ENCODE results near the gene FHOD3. TPM values are rescaled to one million over a fixed set of nuclear protein-coding genes. Genes with fewer than 3 reads are reported as not detected.
A peak's percentile ranks its signal among the peaks of the same experiment; 100 is the strongest.

Gene FHOD3
- total RNA-seq, 1 donor from 2014 or later = 5.6 TPM

DNA sequence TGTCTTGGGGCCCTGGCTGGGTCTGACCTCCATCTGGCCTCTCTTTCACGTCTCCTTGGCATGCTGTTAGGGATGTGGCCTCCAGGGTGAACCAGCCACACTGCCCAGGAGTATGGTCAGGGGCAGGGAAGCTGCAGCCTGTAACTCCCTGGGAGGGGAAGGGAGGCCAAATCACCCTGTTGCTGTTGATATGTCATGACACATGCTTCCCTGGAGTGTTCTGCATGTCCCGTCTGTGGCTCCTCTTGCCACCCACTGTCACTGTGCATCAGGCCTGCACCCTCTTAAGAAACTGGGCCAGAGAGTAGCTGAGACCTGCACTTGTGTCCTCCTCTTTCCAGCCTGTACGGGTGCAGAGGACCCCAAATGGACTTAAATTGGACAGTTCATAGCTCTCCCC lies 221.3 kb downstream of the FHOD3 start:
- TF ChIP-seq POLR2A (IDR thresholded peaks at IDR 0.05) = no peak
- TF ChIP-seq, protein P1, sequence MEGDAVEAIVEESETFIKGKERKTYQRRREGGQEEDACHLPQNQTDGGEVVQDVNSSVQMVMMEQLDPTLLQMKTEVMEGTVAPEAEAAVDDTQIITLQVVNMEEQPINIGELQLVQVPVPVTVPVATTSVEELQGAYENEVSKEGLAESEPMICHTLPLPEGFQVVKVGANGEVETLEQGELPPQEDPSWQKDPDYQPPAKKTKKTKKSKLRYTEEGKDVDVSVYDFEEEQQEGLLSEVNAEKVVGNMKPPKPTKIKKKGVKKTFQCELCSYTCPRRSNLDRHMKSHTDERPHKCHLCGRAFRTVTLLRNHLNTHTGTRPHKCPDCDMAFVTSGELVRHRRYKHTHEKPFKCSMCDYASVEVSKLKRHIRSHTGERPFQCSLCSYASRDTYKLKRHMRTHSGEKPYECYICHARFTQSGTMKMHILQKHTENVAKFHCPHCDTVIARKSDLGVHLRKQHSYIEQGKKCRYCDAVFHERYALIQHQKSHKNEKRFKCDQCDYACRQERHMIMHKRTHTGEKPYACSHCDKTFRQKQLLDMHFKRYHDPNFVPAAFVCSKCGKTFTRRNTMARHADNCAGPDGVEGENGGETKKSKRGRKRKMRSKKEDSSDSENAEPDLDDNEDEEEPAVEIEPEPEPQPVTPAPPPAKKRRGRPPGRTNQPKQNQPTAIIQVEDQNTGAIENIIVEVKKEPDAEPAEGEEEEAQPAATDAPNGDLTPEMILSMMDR (IDR thresholded peaks at IDR 0.05) = no peak
- no peak for TF ChIP-seq POLR2AphosphoS5 (IDR thresholded peaks at IDR 0.05; ENCODE audit: insufficient read depth in 1 of 2, low read depth in 1 of 2)

DNA sequence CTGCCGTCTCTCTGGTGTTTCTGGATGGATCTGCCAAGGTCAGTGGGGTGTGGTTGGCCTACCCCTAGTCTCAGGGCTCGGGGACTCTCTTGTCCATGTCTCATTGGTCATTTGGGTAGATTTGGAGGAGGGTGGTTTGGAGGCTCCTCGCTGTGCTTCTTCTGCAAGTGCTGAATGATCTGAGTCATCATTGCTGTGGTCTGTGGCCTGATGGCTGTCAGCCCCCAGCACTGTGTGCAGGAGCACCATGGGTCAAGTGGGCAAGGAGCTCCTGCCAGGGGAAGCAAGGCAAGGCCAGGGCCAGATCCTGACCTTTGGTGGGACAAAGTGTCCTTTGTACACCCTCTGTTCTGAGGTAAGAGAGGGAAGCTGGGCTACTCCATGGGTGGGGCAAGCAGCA lies 221.8 kb downstream of the FHOD3 start:
- intact Hi-C loops (cut with DNase I) = no loop called here
- H3K9me3 ChIP-seq = no peaks in the 10 kb centered on the region
- H3K27me3 ChIP-seq = no peaks in the 10 kb centered on the region
- TF ChIP-seq POLR2AphosphoS5 (IDR thresholded peaks at IDR 0.05; ENCODE audit: insufficient read depth in 1 of 2, low read depth in 1 of 2) = no peak
- TF ChIP-seq, protein P1 (IDR thresholded peaks at IDR 0.05) = no peak
- no peaks in the 10 kb centered on the region for H3K36me3 ChIP-seq
- no peak overlapping the region for H3K4me3 ChIP-seq
- no peaks in the 10 kb centered on the region for H3K4me1 ChIP-seq
- no peak for DNase-seq (ENCODE audit: extremely low spot score in 2 of 2)
- H3K27ac ChIP-seq = no peak overlapping the region

More for the DNA sequence above, 221.3 kb downstream of the FHOD3 start:
- intact Hi-C loops (cut with DNase I) = no loop called here
- Histone ChIP-seq H3K27me3 (no peaks in the 10 kb centered on the region), H3K4me1 (no peaks in the 10 kb centered on the region), H3K36me3 (no peaks in the 10 kb centered on the region), H3K9me3 (no peaks in the 10 kb centered on the region), H3K27ac (no peak overlapping the region), H3K4me3 (no peak overlapping the region)
- peak in 1 of 2 donors; percentile 82 for DNase-seq (ENCODE audit: extremely low spot score in 2 of 2)

DNA sequence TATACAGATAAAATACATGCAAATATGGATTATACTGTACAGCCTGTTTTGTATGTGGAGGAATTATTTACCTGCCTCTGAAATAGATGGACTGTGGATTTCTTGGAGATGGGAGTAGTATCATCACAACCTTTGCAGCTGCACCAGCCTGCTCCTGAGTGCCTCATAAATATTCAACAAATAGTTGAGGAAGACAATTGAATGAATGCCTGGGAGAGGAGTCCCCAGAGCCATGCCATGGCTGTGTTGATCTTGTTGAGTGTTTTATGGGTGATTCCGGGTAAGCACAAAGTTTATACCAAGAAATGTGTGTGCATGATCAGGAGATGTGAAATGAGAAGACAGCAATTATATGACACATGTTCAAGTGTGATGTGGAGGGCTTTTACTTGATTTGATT lies 225.0 kb downstream of the FHOD3 start:
- Histone ChIP-seq H3K27me3 (no peaks in the 10 kb centered on the region), H3K9me3 (no peaks in the 10 kb centered on the region), H3K4me1 (no peaks in the 10 kb centered on the region), H3K27ac (no peak overlapping the region), H3K36me3 (no peaks in the 10 kb centered on the region), H3K4me3 (no peak overlapping the region)
- intact Hi-C loops (cut with DNase I) = no loop called here
- no peak for TF ChIP-seq POLR2AphosphoS5 (IDR thresholded peaks at IDR 0.05; ENCODE audit: insufficient read depth in 1 of 2, low read depth in 1 of 2)
- TF ChIP-seq, protein P1 (IDR thresholded peaks at IDR 0.05) = no peak
- TF ChIP-seq POLR2A (IDR thresholded peaks at IDR 0.05) = no peak
- DNase-seq (ENCODE audit: extremely low spot score in 2 of 2) = no peak

DNA sequence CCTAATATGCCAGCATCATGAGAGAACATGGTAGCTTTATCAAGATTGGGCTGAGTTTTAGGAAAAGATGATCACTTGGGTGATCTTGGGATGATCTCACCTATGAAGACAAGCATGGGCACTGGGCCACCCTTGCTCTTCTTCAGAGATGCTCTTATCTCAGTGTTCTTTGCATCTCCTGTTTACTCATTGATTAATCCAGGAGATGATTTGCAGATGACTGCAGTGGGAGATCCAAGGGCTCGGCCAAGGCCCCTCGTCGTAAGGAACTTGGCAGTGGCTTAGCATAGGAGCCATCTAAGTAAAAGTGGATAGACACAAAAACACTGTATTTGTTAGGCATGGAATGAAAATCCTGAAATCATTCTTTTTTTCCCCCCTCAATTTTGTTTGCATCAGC lies 228.4 kb downstream of the FHOD3 start:
- no peaks in the 10 kb centered on the region for H3K4me1 ChIP-seq
- no peak overlapping the region for H3K4me3 ChIP-seq
- no peaks in the 10 kb centered on the region for H3K27me3 ChIP-seq
- peak in 1 of 2 donors; percentile 80 for DNase-seq (ENCODE audit: extremely low spot score in 2 of 2)
- intact Hi-C loops (cut with DNase I) = no loop called here
- H3K36me3 ChIP-seq = no peaks in the 10 kb centered on the region
- TF ChIP-seq, protein P1 (IDR thresholded peaks at IDR 0.05) = no peak
- TF ChIP-seq POLR2A (IDR thresholded peaks at IDR 0.05) = no peak
- TF ChIP-seq POLR2AphosphoS5 (IDR thresholded peaks at IDR 0.05; ENCODE audit: insufficient read depth in 1 of 2, low read depth in 1 of 2) = no peak
- H3K9me3 ChIP-seq = no peaks in the 10 kb centered on the region
- H3K27ac ChIP-seq = no peak overlapping the region

DNA sequence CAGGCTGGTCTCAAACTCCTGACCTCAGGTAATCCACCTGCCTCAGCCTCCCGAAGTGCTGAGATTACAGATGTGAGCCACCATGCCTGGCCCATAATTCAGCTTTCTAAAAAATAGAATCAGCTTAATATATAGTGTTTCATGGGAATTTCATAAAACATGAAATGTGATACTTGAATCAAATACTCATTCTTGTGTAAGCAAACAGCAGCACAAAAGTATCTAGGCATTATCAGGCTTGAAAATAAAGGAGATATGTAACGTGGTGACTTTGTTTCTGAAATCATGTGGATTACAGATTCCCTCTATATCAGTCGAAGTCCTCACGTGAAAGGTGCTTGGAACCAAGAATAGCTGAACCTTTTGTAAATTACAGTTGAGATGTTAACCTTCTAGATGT lies 229.1 kb downstream of the FHOD3 start:
- Histone ChIP-seq H3K4me1 (no peaks in the 10 kb centered on the region), H3K27me3 (no peaks in the 10 kb centered on the region), H3K36me3 (no peaks in the 10 kb centered on the region), H3K27ac (no peak overlapping the region), H3K4me3 (no peak overlapping the region), H3K9me3 (no peaks in the 10 kb centered on the region)
- intact Hi-C loops (cut with DNase I) = no loop called here
- DNase-seq (ENCODE audit: extremely low spot score in 2 of 2) = no peak
- TF ChIP-seq, protein P1 (IDR thresholded peaks at IDR 0.05) = no peak
- TF ChIP-seq POLR2A (IDR thresholded peaks at IDR 0.05) = no peak
- TF ChIP-seq POLR2AphosphoS5 (IDR thresholded peaks at IDR 0.05; ENCODE audit: insufficient read depth in 1 of 2, low read depth in 1 of 2) = no peak
